K562 (cell line): ENCODE results near the gene EZH1. TPM values are rescaled to one million over a fixed set of nuclear protein-coding genes. Genes with fewer than 3 reads are reported as not detected.
A peak's percentile ranks its signal among the peaks of the same experiment; 100 is the strongest.

Source experiments
- C11orf30 ChIP-seq: fragments of 450-650 bp; IDR thresholded peaks from 2 replicates; pipeline ENCODE4 v1.6.1; 2016; ENCODE audit warnings: low read depth, mild to moderate bottlenecking
- CC2D1A ChIP-seq: fragments of 450-650 bp; IDR thresholded peaks from 2 replicates; pipeline ENCODE4 v1.6.1; 2017; ENCODE audit warnings: mild to moderate bottlenecking
- CEBPB ChIP-seq: fragments of 450-650 bp; IDR thresholded peaks from 2 replicates; pipeline ENCODE4 v1.6.1; 2016; ENCODE audit warnings: missing genetic modification characterization, missing compliant biosample characterization
- MAFF ChIP-seq: IDR thresholded peaks from 2 replicates; pipeline ENCODE4 v1.6.1; 2012; ENCODE audit warnings: low read length, improper control_type of control experiment
- NR2C2 ChIP-seq, 2 experiments: fragments of 200-800 bp in 1 of 2; sonication (Bioruptor generic) in 1 of 2; sonication (generic) in 1 of 2; formaldehyde crosslinking in 1 of 2; IDR thresholded peaks; 2 replicates each; pipeline versions ENCODE4 v1.6.1 to v1.8.0; 2016 to 2022; ENCODE audit warnings: mild to moderate bottlenecking in 1 of 2, missing compliant biosample characterization in 1 of 2, missing genetic modification characterization in 1 of 2, missing genetic modification reagents in 1 of 2
- PBX2 ChIP-seq, 2 experiments: IDR thresholded peaks in 1 of 2; conservative IDR thresholded peaks in 1 of 2; 2 replicates each; pipeline ENCODE4 v1.6.1; 2016; ENCODE audit warnings: low read depth in 2 of 2, mild to moderate bottlenecking in 1 of 2, missing compliant biosample characterization in 1 of 2, missing genetic modification characterization in 1 of 2, moderate library complexity in 1 of 2
- PHF21A ChIP-seq: fragments of 450-650 bp; IDR thresholded peaks from 2 replicates; pipeline ENCODE4 v1.6.1; 2017; ENCODE audit warnings: low read depth, borderline replicate concordance
- RERE ChIP-seq: sonication (generic); formaldehyde crosslinking; IDR thresholded peaks from 2 replicates; pipeline ENCODE4 v1.8.0; 2023; ENCODE audit warnings: missing genetic modification reagents, mild to moderate bottlenecking, borderline replicate concordance
- SIRT6 ChIP-seq: IDR thresholded peaks from one replicate; pipeline ENCODE4 v1.6.1; 2012; ENCODE audit warnings: low read depth, mild to moderate bottlenecking, control low read depth, inconsistent platforms, low read length, moderate library complexity
- SMAD2 ChIP-seq: fragments of 150-350 bp; IDR thresholded peaks from 2 replicates; pipeline ENCODE4 v1.6.1; 2014; ENCODE audit warnings: low read depth, mild to moderate bottlenecking, low read length
- TEAD1 ChIP-seq, 2 experiments: fragments of 450-650 bp in 1 of 2; sonication (generic) in 1 of 2; formaldehyde crosslinking; IDR thresholded peaks; 2 replicates each; pipeline versions ENCODE4 v1.4.0 to v1.8.0; 2020 to 2022; ENCODE audit warnings: mild to moderate bottlenecking in 2 of 2, missing genetic modification reagents in 1 of 2
- ZNF445 ChIP-seq: fragments of 250-450 bp; sonication (Bioruptor Pico); IDR thresholded peaks from 2 replicates; pipeline ENCODE4 v1.4.0; 2020; ENCODE audit warnings: low read depth, mild to moderate bottlenecking, moderate library complexity
- ZNF57 ChIP-seq: fragments of 450-650 bp; formaldehyde crosslinking; IDR thresholded peaks from 2 replicates; pipeline ENCODE4 v1.4.0; 2020; ENCODE audit warnings: mild to moderate bottlenecking, moderate library complexity
- ZZZ3 ChIP-seq: fragments of 450-650 bp; IDR thresholded peaks from 2 replicates; pipeline ENCODE4 v1.6.1; 2016; ENCODE audit warnings: antibody characterized with exemption, mild to moderate bottlenecking, moderate library complexity
- polyA plus RNA-seq, 8 experiments: library from polyadenylated mRNA; depleted of rRNA in 4 of 8; stranded (reverse) in 5 of 8; unstranded in 3 of 8; fragments of >200 nt; fragmentation: Nextera tagmentation in 2 of 8; fragmentation: Illumina TruSeq in 1 of 8; extraction: Ambion mirVana in 2 of 8; extraction: Trizol in 1 of 8; gene quantifications; 2 replicates each; pipeline versions ENCODE4 v1.2.1 to v1.2.3, GENCODE V29; 2011 to 2014; ENCODE audit warnings: inconsistent platforms in 1 of 8, missing spikeins in 1 of 8
- total RNA-seq, 7 experiments: library from RNA; depleted of rRNA in 6 of 7; stranded (reverse); fragments of >200 nt in 6 of 7; fragmentation: Illumina TruSeq in 2 of 7; extraction: Trizol in 2 of 7; gene quantifications; 2 replicates each; pipeline versions ENCODE4 v1.2.1 to v1.2.3, GENCODE V29; 2011 to 2021; ENCODE audit warnings: low replicate concordance in 1 of 7
- TF ChIP-seq, protein P1 (sequence below): fragments of 450-650 bp; IDR thresholded peaks from 2 replicates; pipeline ENCODE4 v1.6.1; 2017; ENCODE audit warnings: mild to moderate bottlenecking, moderate library complexity
- TF ChIP-seq, protein P2 (sequence below): fragments of 250-450 bp; sonication (Bioruptor Pico); IDR thresholded peaks from 2 replicates; pipeline ENCODE4 v1.8.0; 2021; ENCODE audit warnings: moderate library complexity, mild to moderate bottlenecking, inconsistent platforms

The EZH1 gene
- total and polyA plus RNA-seq, 9 of the 15 experiments (the other 6 are each of a cell fraction or from before 2014, with no cell fraction given), result 8.6 to 40.8 (median 22.9) TPM

DNA sequence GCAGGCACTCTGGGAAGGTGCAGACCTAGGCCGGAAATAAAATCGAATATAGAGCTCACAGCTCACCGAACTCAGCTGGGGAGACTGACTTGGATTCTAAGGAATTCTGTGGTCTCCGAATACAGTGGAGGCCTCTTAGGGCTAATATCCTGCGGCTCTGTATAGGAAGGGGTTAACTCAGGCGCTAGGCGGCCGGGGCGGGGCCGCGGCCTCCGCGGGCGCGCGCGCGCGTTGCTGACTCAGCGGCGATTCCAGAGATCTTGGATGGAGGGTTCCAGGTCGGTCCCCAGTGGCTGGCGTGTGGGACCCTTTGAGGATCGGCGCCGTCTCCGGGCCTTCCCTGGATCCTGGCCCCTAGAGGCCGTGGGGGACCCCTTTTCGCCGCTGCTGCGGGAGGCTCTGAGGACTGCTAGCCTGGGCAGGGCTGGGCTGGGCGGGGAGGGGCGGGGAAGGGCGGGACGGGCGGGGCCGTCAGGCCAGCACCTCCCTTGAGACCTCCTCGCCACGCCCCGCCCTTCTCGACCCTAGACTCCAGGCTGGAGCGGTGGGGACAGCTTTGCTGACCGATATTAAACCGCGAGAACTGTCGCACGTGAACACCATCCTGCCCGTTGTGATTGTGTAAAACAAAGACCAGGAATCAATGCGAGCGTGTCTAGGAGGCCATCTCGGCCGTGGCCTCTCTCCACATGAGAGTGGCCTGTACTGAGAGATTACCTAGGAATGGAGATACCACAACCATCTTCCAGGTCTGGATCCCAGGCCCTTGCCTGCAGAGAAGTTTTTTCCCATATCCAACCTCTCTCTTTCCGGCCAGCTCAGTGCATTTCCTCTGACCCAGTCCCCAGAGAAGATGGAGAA is 66.7 kb downstream of the EZH1 start (continued):
- TF ChIP-seq RERE (no peak), ZZZ3 (no peak), ZNF57 (CRISPR knock-in tag) (no peak), PBX2 (CRISPR knock-in tag; IDR thresholded peaks at IDR 0.05; ENCODE audit: low read depth) (no peak), PBX2 (tag; conservative IDR thresholded peaks at IDR 0.05; ENCODE audit: low read depth) (no peak), SMAD2 (no peak), NR2C2 (CRISPR knock-in tag; IDR thresholded peaks at IDR 0.05) (no peak), NR2C2 (tag; IDR thresholded peaks at IDR 0.05) (peak; percentile 59; the same call in 1 of the 2 replicates), C11orf30 (peak; percentile 97), MAFF (peak; percentile 72; the same call in 1 of the 2 replicates), ZNF445 (CRISPR knock-in tag) (no peak), TEAD1 (CRISPR knock-in tag; IDR thresholded peaks at IDR 0.05) (peak in 1 of 2 experiments; percentile 42; a peak in 1 of 4 replicates), SIRT6 (no peak), CEBPB (tag) (peak; percentile 48; the same call in 1 of the 2 replicates), CC2D1A (no peak), PHF21A (no peak)
- TF ChIP-seq, protein P1, sequence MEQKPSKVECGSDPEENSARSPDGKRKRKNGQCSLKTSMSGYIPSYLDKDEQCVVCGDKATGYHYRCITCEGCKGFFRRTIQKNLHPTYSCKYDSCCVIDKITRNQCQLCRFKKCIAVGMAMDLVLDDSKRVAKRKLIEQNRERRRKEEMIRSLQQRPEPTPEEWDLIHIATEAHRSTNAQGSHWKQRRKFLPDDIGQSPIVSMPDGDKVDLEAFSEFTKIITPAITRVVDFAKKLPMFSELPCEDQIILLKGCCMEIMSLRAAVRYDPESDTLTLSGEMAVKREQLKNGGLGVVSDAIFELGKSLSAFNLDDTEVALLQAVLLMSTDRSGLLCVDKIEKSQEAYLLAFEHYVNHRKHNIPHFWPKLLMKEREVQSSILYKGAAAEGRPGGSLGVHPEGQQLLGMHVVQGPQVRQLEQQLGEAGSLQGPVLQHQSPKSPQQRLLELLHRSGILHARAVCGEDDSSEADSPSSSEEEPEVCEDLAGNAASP, result no peak
- TF ChIP-seq, protein P2, sequence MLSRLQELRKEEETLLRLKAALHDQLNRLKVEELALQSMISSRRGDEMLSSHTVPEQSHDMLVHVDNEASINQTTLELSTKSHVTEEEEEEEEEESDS (CRISPR knock-in tag), result no peak
